CD14-positive monocyte (primary cell): ENCODE measurements around the gene FAM83B. TPM values are rescaled to one million over a fixed set of nuclear protein-coding genes. Genes with fewer than 3 reads are reported as not detected.

ENCODE experiments used
- DNase-seq, 3 donors: peaks; one replicate each; pipeline ENCODE4 v3.0.0-alpha.2; 2011 to 2022
- H2AFZ ChIP-seq: 2 replicates; pipeline ENCODE4 v1.6.0; 2012; ENCODE audit warnings: mild to moderate bottlenecking, low read depth, low read length, inconsistent platforms; ENCODE audit not compliant: insufficient read depth, poor library complexity, severe bottlenecking
- H3K27ac ChIP-seq, 2 donors: 1 replicate in 1 of 2; 2 replicates in 1 of 2; pipeline ENCODE4 v1.5.1; 2012 to 2013; ENCODE audit warnings: low read length in 2 of 2, control low read depth in 1 of 2, inconsistent platforms in 1 of 2, low read depth in 1 of 2, mild to moderate bottlenecking in 1 of 2
- H3K27me3 ChIP-seq, 2 donors: one replicate each; pipeline versions ENCODE4 v1.6.0 to v1.6.1; 2011 to 2013; ENCODE audit warnings: low read length in 2 of 2; ENCODE audit not compliant: control insufficient read depth in 2 of 2, insufficient read depth in 2 of 2
- H3K36me3 ChIP-seq, 2 donors: replicated peaks in 1 of 2; 1 replicate in 1 of 2; 2 replicates in 1 of 2; pipeline versions ENCODE4 v1.5.1 to v1.6.1; 2012 to 2013; ENCODE audit warnings: low read length in 2 of 2, control low read depth in 1 of 2, inconsistent platforms in 1 of 2, mild to moderate bottlenecking in 1 of 2; ENCODE audit not compliant: insufficient read depth in 2 of 2, control insufficient read depth in 1 of 2
- H3K4me1 ChIP-seq, 2 donors: 1 replicate in 1 of 2; 2 replicates in 1 of 2; pipeline versions ENCODE4 v1.5.1 to v1.6.1; 2012 to 2013; ENCODE audit warnings: low read length in 2 of 2, control low read depth in 1 of 2, inconsistent platforms in 1 of 2, mild to moderate bottlenecking in 1 of 2, moderate library complexity in 1 of 2; ENCODE audit not compliant: insufficient read depth in 2 of 2, control insufficient read depth in 1 of 2
- H3K4me2 ChIP-seq: replicated peaks from 2 replicates; pipeline ENCODE3; 2012; ENCODE audit warnings: low read length, moderate library complexity, mild to moderate bottlenecking; ENCODE audit not compliant: poor library complexity, severe bottlenecking; ENCODE audit errors: extremely low read depth
- H3K4me3 ChIP-seq, 3 experiments: fragments of 200-600 bp in 1 of 3; sonication (generic) in 1 of 3; replicated peaks in 1 of 3; 1 replicate in 2 of 3; 2 replicates in 1 of 3; pipeline ENCODE4 v1.5.1; 2011 to 2013; ENCODE audit warnings: low read length in 3 of 3, mild to moderate bottlenecking in 3 of 3, control low read depth in 2 of 3, low read depth in 2 of 3, inconsistent platforms in 1 of 3, moderate library complexity in 1 of 3
- H3K79me2 ChIP-seq: 2 replicates; pipeline ENCODE4 v1.6.0; 2012; ENCODE audit warnings: mild to moderate bottlenecking, control low read depth, inconsistent platforms, low read length, moderate library complexity; ENCODE audit not compliant: insufficient read depth
- H3K9ac ChIP-seq: 2 replicates; pipeline ENCODE4 v1.6.0; 2017; ENCODE audit warnings: low read length, mild to moderate bottlenecking; ENCODE audit not compliant: insufficient read depth, poor library complexity, severe bottlenecking
- H3K9me3 ChIP-seq, 2 donors: replicated peaks in 1 of 2; 1 replicate in 1 of 2; 2 replicates in 1 of 2; pipeline versions ENCODE4 v1.5.1 to v1.6.1; 2012 to 2013; ENCODE audit warnings: low read length in 2 of 2, control low read depth in 1 of 2; ENCODE audit not compliant: control insufficient read depth in 1 of 2, insufficient read depth in 1 of 2
- H4K20me1 ChIP-seq: 2 replicates; pipeline ENCODE4 v1.6.0; 2012; ENCODE audit warnings: mild to moderate bottlenecking, low read length, control low read depth, moderate library complexity; ENCODE audit not compliant: insufficient read depth
- H3K27ac Mint-ChIP-seq, 7 donors: one replicate each; pipeline ENCODE4 v1.8.0; 2020; ENCODE audit warnings: mild to moderate bottlenecking in 7 of 7, mixed read lengths in 7 of 7, moderate library complexity in 6 of 7, inconsistent platforms in 2 of 7
- H3K27me3 Mint-ChIP-seq, 3 donors: one replicate each; pipeline ENCODE4 v1.8.0; 2021 to 2022; ENCODE audit warnings: low read depth in 3 of 3, mild to moderate bottlenecking in 3 of 3, mixed read lengths in 3 of 3, moderate library complexity in 3 of 3, inconsistent platforms in 1 of 3
- H3K36me3 Mint-ChIP-seq, 2 donors: one replicate each; pipeline ENCODE4 v1.8.0; 2020; ENCODE audit warnings: mixed read lengths in 2 of 2, inconsistent platforms in 1 of 2, mild to moderate bottlenecking in 1 of 2
- H3K4me1 Mint-ChIP-seq: one replicate; pipeline ENCODE4 v1.8.0; 2020; ENCODE audit warnings: mild to moderate bottlenecking, mixed read lengths
- H3K4me3 Mint-ChIP-seq, 2 donors: one replicate each; pipeline ENCODE4 v1.8.0; 2020; ENCODE audit warnings: mild to moderate bottlenecking in 2 of 2, mixed read lengths in 2 of 2, moderate library complexity in 1 of 2
- H3K9me3 Mint-ChIP-seq, 7 donors: one replicate each; pipeline ENCODE4 v1.8.0; 2020 to 2022; ENCODE audit warnings: mixed read lengths in 7 of 7, mild to moderate bottlenecking in 6 of 7, moderate library complexity in 6 of 7, inconsistent platforms in 2 of 7
- WGBS: methylation state at CpG from one replicate; pipeline ENCODE4 v1.1.5; 2013; ENCODE audit warnings: missing lambda C conversion rate; ENCODE audit not compliant: insufficient coverage; 5-methylcytosine and 5-hydroxymethylcytosine counted together
- intact Hi-C, 2 donors: fragments of 100-400 bp; cut with micrococcal nuclease; formaldehyde crosslinking; loops; one replicate each; pipeline versions ENCODE4 v1.15.0 to v1.15.1; 2023
- polyA plus RNA-seq, 3 donors: library from polyadenylated mRNA; depleted of rRNA in 1 of 3; unstranded in 2 of 3; stranded (reverse) in 1 of 3; fragments of 300-500 nt in 2 of 3; fragments of >200 nt in 1 of 3; fragmentation: Illumina TruSeq in 2 of 3; gene quantifications; 1 replicate in 2 of 3; 2 replicates in 1 of 3; pipeline ENCODE4 v1.2.3, GENCODE V29; 2012 to 2021
- TF ChIP-seq, protein P1 (sequence below): fragments of 200-600 bp; IDR thresholded peaks from one replicate; pipeline ENCODE4 v1.8.0; 2022; ENCODE audit warnings: antibody characterized with exemption, mild to moderate bottlenecking

The FAM83B gene
- polyA plus RNA-seq, 3 donors: not detected

DNA sequence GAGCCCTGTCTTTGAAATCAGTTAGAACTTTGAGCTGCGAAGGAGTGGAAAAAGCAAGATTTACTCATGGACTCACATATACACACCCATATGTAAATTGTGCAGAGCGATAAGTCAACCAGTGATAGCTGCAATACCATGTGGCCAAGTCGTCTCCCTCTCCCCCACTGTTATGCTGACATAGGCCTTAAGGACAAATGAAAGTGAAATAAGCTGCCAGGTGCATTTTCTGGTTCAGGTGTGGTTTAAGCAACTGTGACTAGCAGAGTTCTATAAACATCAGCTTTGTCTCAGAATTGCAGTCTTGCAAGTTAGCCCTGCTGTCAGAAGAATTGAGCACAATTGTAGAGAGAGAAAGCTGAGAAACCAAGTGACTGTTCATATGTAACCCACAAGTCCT is 9.6 kb downstream of the FAM83B start:
- no peak overlapping the region for H3K4me3 Mint-ChIP-seq
- H3K4me1 Mint-ChIP-seq: no peaks in the 10 kb centered on the region
- Histone ChIP-seq H4K20me1 (no peaks in the 10 kb centered on the region), H3K4me1 (no peaks in the 10 kb centered on the region), H3K9me3 (no peaks in the 10 kb centered on the region), H3K4me3 (no peak overlapping the region), H3K36me3 (no peaks in the 10 kb centered on the region), H3K27ac (no peak overlapping the region), H3K27me3 (no peaks in the 10 kb centered on the region), H3K9ac (no peak overlapping the region), H3K4me2 (no peak overlapping the region), H2AFZ (no peak overlapping the region), H3K79me2 (no peaks in the 10 kb centered on the region)
- H3K9me3 Mint-ChIP-seq: peaks cover 0 to 6% (median 2%) of the 10 kb centered on the region in 7 donors
- WGBS: no CpG with 5 or more reads among the region's 3 CpGs
- H3K27me3 Mint-ChIP-seq: peaks cover 0 to 2% (median 0%) of the 10 kb centered on the region in 3 donors
- DNase-seq: no peak
- H3K27ac Mint-ChIP-seq: no peak overlapping the region
- no peaks in the 10 kb centered on the region for H3K36me3 Mint-ChIP-seq
- TF ChIP-seq, protein P1, sequence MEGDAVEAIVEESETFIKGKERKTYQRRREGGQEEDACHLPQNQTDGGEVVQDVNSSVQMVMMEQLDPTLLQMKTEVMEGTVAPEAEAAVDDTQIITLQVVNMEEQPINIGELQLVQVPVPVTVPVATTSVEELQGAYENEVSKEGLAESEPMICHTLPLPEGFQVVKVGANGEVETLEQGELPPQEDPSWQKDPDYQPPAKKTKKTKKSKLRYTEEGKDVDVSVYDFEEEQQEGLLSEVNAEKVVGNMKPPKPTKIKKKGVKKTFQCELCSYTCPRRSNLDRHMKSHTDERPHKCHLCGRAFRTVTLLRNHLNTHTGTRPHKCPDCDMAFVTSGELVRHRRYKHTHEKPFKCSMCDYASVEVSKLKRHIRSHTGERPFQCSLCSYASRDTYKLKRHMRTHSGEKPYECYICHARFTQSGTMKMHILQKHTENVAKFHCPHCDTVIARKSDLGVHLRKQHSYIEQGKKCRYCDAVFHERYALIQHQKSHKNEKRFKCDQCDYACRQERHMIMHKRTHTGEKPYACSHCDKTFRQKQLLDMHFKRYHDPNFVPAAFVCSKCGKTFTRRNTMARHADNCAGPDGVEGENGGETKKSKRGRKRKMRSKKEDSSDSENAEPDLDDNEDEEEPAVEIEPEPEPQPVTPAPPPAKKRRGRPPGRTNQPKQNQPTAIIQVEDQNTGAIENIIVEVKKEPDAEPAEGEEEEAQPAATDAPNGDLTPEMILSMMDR: no peak
- intact Hi-C loops: no loop called here

DNA sequence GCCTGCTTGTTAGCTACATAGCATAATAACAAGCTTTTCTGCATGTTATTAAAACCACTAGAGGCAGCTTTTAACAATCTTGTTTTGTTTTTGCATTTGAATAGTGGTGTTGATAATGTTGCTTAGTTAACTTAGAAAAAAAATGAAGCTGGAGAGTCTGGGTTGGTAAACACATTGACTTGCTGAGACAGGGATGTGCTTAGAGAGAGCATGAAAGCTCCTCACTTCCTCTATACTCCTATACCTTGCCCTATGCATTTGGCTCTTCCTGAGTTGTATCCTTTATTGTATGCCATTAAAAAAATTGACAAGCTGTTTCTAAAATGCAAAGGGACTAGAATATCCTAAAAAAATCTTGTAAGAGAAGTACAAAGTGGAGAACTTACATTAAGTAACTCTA is 13.6 kb downstream of the FAM83B start:
- intact Hi-C loops: no loop called here
- Mint-ChIP-seq H3K27me3 (no peaks in the 10 kb centered on the region), H3K27ac (no peak overlapping the region), H3K4me3 (no peak overlapping the region), H3K4me1 (no peaks in the 10 kb centered on the region), H3K36me3 (no peaks in the 10 kb centered on the region), H3K9me3 (no peaks in the 10 kb centered on the region)
- Histone ChIP-seq H2AFZ (no peak overlapping the region), H3K9me3 (no peaks in the 10 kb centered on the region), H4K20me1 (no peaks in the 10 kb centered on the region), H3K36me3 (no peaks in the 10 kb centered on the region), H3K4me1 (no peaks in the 10 kb centered on the region), H3K4me2 (no peak overlapping the region), H3K27me3 (no peaks in the 10 kb centered on the region), H3K79me2 (no peaks in the 10 kb centered on the region), H3K9ac (no peak overlapping the region), H3K27ac (no peak overlapping the region), H3K4me3 (no peak overlapping the region)
- TF ChIP-seq, protein P1: no peak
- DNase-seq: no peak
